Cardiac fibroblast (primary cell): ENCODE results near the gene AZU1.

ENCODE experiments used
- DNase-seq, 2 donors: peaks; one replicate each; pipeline versions ENCODE4 v3.0.0 to v3.0.0-alpha.2; 2010; ENCODE audit warnings: low read depth in 2 of 2
- H3K4me3 ChIP-seq, 2 donors: replicated peaks in 1 of 2; 1 replicate in 1 of 2; 2 replicates in 1 of 2; pipeline ENCODE4 v1.5.1; 2011; ENCODE audit warnings: low read depth in 2 of 2, low read length in 2 of 2, mild to moderate bottlenecking in 2 of 2, moderate library complexity in 1 of 2
- CTCF ChIP-seq: IDR thresholded peaks from one replicate; pipeline ENCODE4 v1.5.1; 2011; ENCODE audit warnings: low read depth, mild to moderate bottlenecking, low read length, inconsistent platforms

AZU1 gene

GRCh38 chr19:811506-812048 lies 16.1 kb upstream of the AZU1 start:
- no peak for TF ChIP-seq CTCF
- DNase-seq: no peak

GRCh38 chr19:812049-812746 lies 15.4 kb upstream of the AZU1 start:
- H3K4me3 ChIP-seq: no peak overlapping the region
- DNase-seq: no peak
- no peak for TF ChIP-seq CTCF

More at GRCh38 chr19:811506-812048, 16.1 kb upstream of the AZU1 start:
- H3K4me3 ChIP-seq: no peak overlapping the region

GRCh38 chr19:812747-813218 lies 14.9 kb upstream of the AZU1 start:
- no peak for TF ChIP-seq CTCF
- no peak overlapping the region for H3K4me3 ChIP-seq
- no peak for DNase-seq

GRCh38 chr19:813219-814151 lies 14.2 kb upstream of the AZU1 start:
- DNase-seq: no peak
- no peak overlapping the region for H3K4me3 ChIP-seq
- no peak for TF ChIP-seq CTCF

- H3K4me3 ChIP-seq: no peak overlapping the region
- DNase-seq: no peak
- no peak for TF ChIP-seq CTCF
Measured at GRCh38 chr19:814152-815078, 13.2 kb upstream of the AZU1 start.
